SK-N-MC (cell line): ENCODE measurements around the gene SELENOO.

Source experiments
- DNase-seq: peaks from one replicate; pipeline ENCODE4 v3.0.0-alpha.2; 2011; ENCODE audit warnings: low read depth, low spot score
- H3K27ac ChIP-seq: fragments of 200-600 bp; sonication (generic); 2 replicates; pipeline ENCODE4 v1.5.1; 2016; ENCODE audit warnings: mixed run types
- H3K36me3 ChIP-seq: fragments of 200-600 bp; sonication (generic); 2 replicates; pipeline ENCODE4 v1.6.1; 2017; ENCODE audit warnings: antibody characterized with exemption, low read length, mixed read lengths; ENCODE audit not compliant: insufficient read depth
- H3K4me3 ChIP-seq: fragments of 200-600 bp; sonication (generic); 2 replicates; pipeline ENCODE4 v1.5.1; 2016
- H3K9ac ChIP-seq: fragments of 200-600 bp; sonication (generic); 2 replicates; pipeline ENCODE4 v1.8.0; 2017; ENCODE audit warnings: mixed run types, mixed read lengths; ENCODE audit not compliant: insufficient read length
- H3K9me3 ChIP-seq: fragments of 200-600 bp; sonication (generic); 2 replicates; pipeline ENCODE4 v1.6.1; 2017; ENCODE audit warnings: low read depth, mild to moderate bottlenecking, antibody characterized with exemption, low read length, moderate library complexity, mixed read lengths
- EZH2 ChIP-seq: fragments of 200-600 bp; sonication (generic); IDR thresholded peaks from one replicate; pipeline ENCODE4 v1.6.1; 2017; ENCODE audit warnings: antibody characterized with exemption
- FOXP2 ChIP-seq: optimal IDR thresholded peaks from 2 replicates; pipeline ENCODE3; 2011; ENCODE audit warnings: mild to moderate bottlenecking, moderate library complexity; ENCODE audit not compliant: insufficient read depth; ENCODE audit errors: extremely low read length, control extremely low read depth
- POLR2AphosphoS5 ChIP-seq: IDR thresholded peaks from 2 replicates; pipeline ENCODE4 v1.6.1; 2012; ENCODE audit warnings: mild to moderate bottlenecking, low read depth, low read length, borderline replicate concordance

The SELENOO gene

GRCh38 chr22:50186181-50186714 lies 14.6 kb upstream of the SELENOO start:
- peak overlapping the region; percentile 81 for H3K4me3 ChIP-seq
- no peak for TF ChIP-seq POLR2AphosphoS5

DNA sequence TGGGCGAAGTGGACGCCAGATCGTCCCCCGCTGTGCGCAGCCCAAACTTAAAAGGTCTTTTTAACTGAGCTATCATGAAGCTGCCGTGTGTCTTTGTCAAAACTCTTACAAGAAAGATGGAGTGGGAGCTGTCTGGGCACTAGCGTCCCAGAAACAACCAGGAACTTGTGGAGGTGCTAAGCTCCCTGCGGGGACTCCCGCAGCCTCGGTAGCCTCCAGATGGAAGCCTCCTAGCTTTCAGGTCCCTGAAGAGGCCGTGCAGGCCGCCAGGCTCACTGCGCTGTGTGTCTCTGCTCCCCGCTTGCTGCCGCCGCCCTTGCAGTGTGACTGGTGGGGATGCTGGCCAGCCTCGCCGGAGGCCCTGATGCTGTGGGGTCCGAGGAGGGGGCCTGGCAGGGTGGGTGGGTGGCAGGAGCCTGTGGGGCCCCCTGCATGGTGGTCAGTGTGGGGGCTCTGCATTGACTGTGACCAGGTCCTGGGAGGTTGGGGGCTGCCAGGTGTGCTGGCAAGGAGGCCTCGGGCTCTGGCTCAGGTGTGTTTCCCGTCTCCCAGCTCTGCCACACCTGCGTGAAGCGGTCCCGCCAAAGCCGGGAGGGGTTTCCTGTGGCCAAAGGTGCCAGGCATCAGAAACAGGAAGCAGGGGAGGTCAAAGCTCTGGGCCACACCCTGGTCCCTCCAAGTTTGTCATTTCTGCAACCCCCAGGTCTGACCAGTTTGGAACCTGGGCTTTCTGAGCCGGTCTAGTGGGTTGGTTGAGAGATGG lies 13.9 kb upstream of the SELENOO start:
- Histone ChIP-seq H3K27ac (no peak overlapping the region), H3K36me3 (peaks cover 2% of the 10 kb centered on the region; the same call in 1 of the 2 replicates), H3K9me3 (no peaks in the 10 kb centered on the region), H3K9ac (peak overlapping the region; percentile 88), H3K4me3 (peak overlapping the region; percentile 81)
- DNase-seq = no peak
- TF ChIP-seq FOXP2 (no peak), EZH2 (no peak), POLR2AphosphoS5 (no peak)

More at GRCh38 chr22:50186181-50186714, 14.6 kb upstream of the SELENOO start:
- H3K9ac ChIP-seq = peak overlapping the region; percentile 88
- no peak for DNase-seq
- H3K36me3 ChIP-seq = no peaks in the 10 kb centered on the region; the same call in 1 of the 2 replicates
- H3K9me3 ChIP-seq = no peaks in the 10 kb centered on the region
- H3K27ac ChIP-seq = no peak overlapping the region

DNA sequence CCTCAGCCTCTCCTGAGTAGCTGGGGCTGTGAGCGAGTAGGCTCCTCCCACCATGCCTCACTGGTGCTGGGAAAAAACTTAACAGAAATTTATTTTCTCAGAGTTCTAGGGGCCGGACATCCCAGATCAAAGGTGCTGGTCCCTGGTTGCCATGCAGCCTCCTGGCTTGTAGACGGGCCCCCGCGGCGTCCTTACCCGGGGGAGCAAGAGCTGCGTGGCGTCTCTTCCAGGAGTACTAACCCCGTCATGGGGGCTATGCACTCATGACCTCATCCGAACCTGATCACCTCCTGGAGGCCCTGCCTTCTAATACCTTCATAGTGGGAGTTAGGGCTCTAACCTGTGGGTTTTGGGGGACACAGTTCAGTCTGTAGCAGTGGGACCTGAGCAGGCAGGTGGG lies 12.5 kb upstream of the SELENOO start:
- H3K9me3 ChIP-seq = no peaks in the 10 kb centered on the region
- no peak for DNase-seq
- peaks cover 2% of the 10 kb centered on the region; the same call in 1 of the 2 replicates for H3K36me3 ChIP-seq
- TF ChIP-seq FOXP2 (no peak), POLR2AphosphoS5 (no peak), EZH2 (no peak)
- H3K4me3 ChIP-seq = no peak overlapping the region
- H3K9ac ChIP-seq = no peak overlapping the region
- H3K27ac ChIP-seq = peak overlapping the region; percentile 25; the same call in 1 of the 2 replicates

- H3K9ac ChIP-seq = no peak overlapping the region
- TF ChIP-seq EZH2 (no peak), POLR2AphosphoS5 (no peak), FOXP2 (no peak)
- no peak overlapping the region for H3K4me3 ChIP-seq
- H3K9me3 ChIP-seq = no peaks in the 10 kb centered on the region
- peaks cover 3% of the 10 kb centered on the region; the same call in 1 of the 2 replicates for H3K36me3 ChIP-seq
- no peak overlapping the region for H3K27ac ChIP-seq
- no peak for DNase-seq
Observed at GRCh38 chr22:50189184-50189848, 11.5 kb upstream of the SELENOO start.

- DNase-seq = no peak
- H3K36me3 ChIP-seq = peaks cover 8% of the 10 kb centered on the region; the same call in 1 of the 2 replicates
- no peak overlapping the region for H3K9ac ChIP-seq
- H3K9me3 ChIP-seq = no peaks in the 10 kb centered on the region
- no peak overlapping the region for H3K27ac ChIP-seq
- TF ChIP-seq POLR2AphosphoS5 = no peak
- TF ChIP-seq EZH2 = no peak
- no peak for TF ChIP-seq FOXP2
- no peak overlapping the region for H3K4me3 ChIP-seq
Observed at GRCh38 chr22:50189849-50190181, 11.0 kb upstream of the SELENOO start.

- Histone ChIP-seq H3K9me3 (no peaks in the 10 kb centered on the region), H3K4me3 (no peak overlapping the region), H3K36me3 (peaks cover 9% of the 10 kb centered on the region; the same call in 1 of the 2 replicates), H3K27ac (no peak overlapping the region), H3K9ac (no peak overlapping the region)
- DNase-seq = no peak
- TF ChIP-seq FOXP2 = no peak
- no peak for TF ChIP-seq EZH2
- peak; percentile 18; the same call in 1 of the 2 replicates for TF ChIP-seq POLR2AphosphoS5
Observed at GRCh38 chr22:50190182-50190940, 10.4 kb upstream of the SELENOO start.

GRCh38 chr22:50190941-50191741 lies 9.7 kb upstream of the SELENOO start:
- no peak overlapping the region for H3K27ac ChIP-seq
- no peak for DNase-seq
- no peak for TF ChIP-seq POLR2AphosphoS5
- H3K36me3 ChIP-seq = peaks cover 9% of the 10 kb centered on the region; the same call in 1 of the 2 replicates
- H3K9ac ChIP-seq = no peak overlapping the region
- H3K4me3 ChIP-seq = no peak overlapping the region
- H3K9me3 ChIP-seq = no peaks in the 10 kb centered on the region
